H9 (cell line): Measurements from ENCODE around the gene ARCN1. TPM values are rescaled to one million over a fixed set of nuclear protein-coding genes. Genes with fewer than 3 reads are reported as not detected.

ENCODE experiments used
- DNase-seq: peaks from one replicate; pipeline ENCODE4 v3.0.0-alpha.2; 2017
- H2AFZ ChIP-seq: one replicate; pipeline ENCODE4 v1.6.1; 2013; ENCODE audit warnings: mild to moderate bottlenecking, low read length, control low read depth, moderate library complexity
- H2AK5ac ChIP-seq: 2 replicates; pipeline ENCODE4 v1.6.1; 2013; ENCODE audit warnings: low read length, control low read depth, mixed read lengths; ENCODE audit not compliant: insufficient read length
- H2BK120ac ChIP-seq: one replicate; pipeline ENCODE4 v1.6.1; 2013; ENCODE audit warnings: low read depth, mild to moderate bottlenecking, low read length, control low read depth, inconsistent platforms; ENCODE audit not compliant: poor library complexity, severe bottlenecking
- H2BK12ac ChIP-seq: 2 replicates; pipeline ENCODE4 v1.6.1; 2013; ENCODE audit warnings: low read length, control low read depth, mixed read lengths, low read depth; ENCODE audit not compliant: insufficient read length
- H2BK15ac ChIP-seq: 2 replicates; pipeline ENCODE4 v1.6.1; 2013; ENCODE audit warnings: low read depth, low read length, control low read depth
- H2BK20ac ChIP-seq: one replicate; pipeline ENCODE4 v1.6.1; 2013; ENCODE audit warnings: low read depth, mild to moderate bottlenecking, low read length, control low read depth, inconsistent platforms; ENCODE audit not compliant: poor library complexity, severe bottlenecking
- H2BK5ac ChIP-seq: 2 replicates; pipeline ENCODE4 v1.6.1; 2013; ENCODE audit warnings: low read length, control low read depth, mixed read lengths; ENCODE audit not compliant: insufficient read length
- H3K14ac ChIP-seq: 2 replicates; pipeline ENCODE4 v1.6.1; 2013; ENCODE audit warnings: low read length, control low read depth; ENCODE audit not compliant: insufficient read depth
- H3K18ac ChIP-seq: 2 replicates; pipeline ENCODE4 v1.6.1; 2013; ENCODE audit warnings: low read depth, mild to moderate bottlenecking, mixed read lengths, low read length, control low read depth; ENCODE audit not compliant: insufficient read length
- H3K23ac ChIP-seq: 2 replicates; pipeline ENCODE4 v1.6.1; 2013; ENCODE audit warnings: low read length, control low read depth, mixed read lengths, low read depth; ENCODE audit not compliant: insufficient read length
- H3K23me2 ChIP-seq: 2 replicates; pipeline ENCODE4 v1.6.1; 2013; ENCODE audit warnings: low read depth, mild to moderate bottlenecking, mixed read lengths, low read length, control low read depth; ENCODE audit not compliant: insufficient read length, poor library complexity, severe bottlenecking
- H3K27ac ChIP-seq: 2 replicates; pipeline ENCODE4 v1.5.1; 2013; ENCODE audit warnings: low read length, control low read depth, mixed read lengths, low read depth; ENCODE audit not compliant: insufficient read length
- H3K27me3 ChIP-seq: 2 replicates; pipeline ENCODE4 v1.6.1; 2013; ENCODE audit warnings: low read length, control low read depth, inconsistent platforms; ENCODE audit not compliant: insufficient read depth
- H3K4ac ChIP-seq: 2 replicates; pipeline ENCODE4 v1.6.1; 2013; ENCODE audit warnings: low read depth, mild to moderate bottlenecking, control low read depth, inconsistent platforms, low read length, moderate library complexity
- H3K4me1 ChIP-seq: 2 replicates; pipeline ENCODE4 v1.6.1; 2013; ENCODE audit warnings: low read length, control low read depth, inconsistent platforms; ENCODE audit not compliant: insufficient read depth
- H3K4me2 ChIP-seq: 2 replicates; pipeline ENCODE4 v1.6.1; 2013; ENCODE audit warnings: low read length, control low read depth, mixed read lengths; ENCODE audit not compliant: insufficient read length, insufficient read depth
- H3K56ac ChIP-seq: 2 replicates; pipeline ENCODE4 v1.6.1; 2013; ENCODE audit warnings: low read depth, mild to moderate bottlenecking, mixed read lengths, low read length, control low read depth; ENCODE audit not compliant: insufficient read length
- H3K79me1 ChIP-seq: 2 replicates; pipeline ENCODE4 v1.6.1; 2013; ENCODE audit warnings: low read depth, mild to moderate bottlenecking, moderate library complexity, low read length, control low read depth, inconsistent platforms; ENCODE audit not compliant: insufficient read depth, poor library complexity, severe bottlenecking
- H3K79me2 ChIP-seq: 2 replicates; pipeline ENCODE4 v1.6.1; 2013; ENCODE audit warnings: low read length, control low read depth, inconsistent platforms; ENCODE audit not compliant: insufficient read depth
- H3K9ac ChIP-seq: 2 replicates; pipeline ENCODE4 v1.6.1; 2013; ENCODE audit warnings: low read length, control low read depth, mixed read lengths; ENCODE audit not compliant: insufficient read length; ENCODE audit errors: extremely low read depth
- H3K9me3 ChIP-seq: one replicate; pipeline ENCODE4 v1.6.1; 2013; ENCODE audit warnings: low read depth, low read length, inconsistent platforms; ENCODE audit not compliant: control insufficient read depth
- H3T11ph ChIP-seq: one replicate; pipeline ENCODE4 v1.6.1; 2013; ENCODE audit warnings: mild to moderate bottlenecking, low read length, control low read depth, inconsistent platforms
- H4K20me1 ChIP-seq: one replicate; pipeline ENCODE4 v1.6.1; 2013; ENCODE audit not compliant: control insufficient read depth, insufficient read length, insufficient read depth
- H4K5ac ChIP-seq: 2 replicates; pipeline ENCODE4 v1.6.1; 2013; ENCODE audit warnings: low read depth, mild to moderate bottlenecking, mixed read lengths, low read length, control low read depth; ENCODE audit not compliant: insufficient read length
- H4K8ac ChIP-seq: replicated peaks from 2 replicates; pipeline ENCODE4 v1.6.1; 2013; ENCODE audit warnings: low read length, control low read depth, mixed read lengths, low read depth; ENCODE audit not compliant: insufficient read length
- H4K91ac ChIP-seq: 2 replicates; pipeline ENCODE4 v1.6.1; 2013; ENCODE audit warnings: low read depth, mild to moderate bottlenecking, moderate library complexity, mixed read lengths, low read length, control low read depth; ENCODE audit not compliant: insufficient read length
- H3K27ac Mint-ChIP-seq, 3 experiments: 2 replicates in 2 of 3; 3 replicates in 1 of 3; pipeline ENCODE4 v1.8.0; 2020 to 2021; ENCODE audit warnings: mixed read lengths in 3 of 3, mild to moderate bottlenecking in 1 of 3, moderate library complexity in 1 of 3
- H3K27me3 Mint-ChIP-seq: 2 replicates; pipeline ENCODE4 v1.8.0; 2021; ENCODE audit warnings: low read depth, mild to moderate bottlenecking, moderate library complexity, mixed read lengths
- H3K36me3 Mint-ChIP-seq, 3 experiments: 2 replicates in 2 of 3; 3 replicates in 1 of 3; pipeline ENCODE4 v1.8.0; 2020 to 2021; ENCODE audit warnings: low read depth in 3 of 3, mixed read lengths in 3 of 3; ENCODE audit not compliant: insufficient read depth in 1 of 3
- H3K4me1 Mint-ChIP-seq, 2 experiments: 2 replicates each; pipeline ENCODE4 v1.8.0; 2020; ENCODE audit warnings: mixed read lengths in 2 of 2
- H3K4me3 Mint-ChIP-seq, 2 experiments: 2 replicates in 1 of 2; 3 replicates in 1 of 2; pipeline ENCODE4 v1.8.0; 2020 to 2021; ENCODE audit warnings: mild to moderate bottlenecking in 2 of 2, mixed read lengths in 2 of 2, moderate library complexity in 1 of 2
- H3K9me3 Mint-ChIP-seq, 2 experiments: 2 replicates in 1 of 2; 3 replicates in 1 of 2; pipeline ENCODE4 v1.8.0; 2020; ENCODE audit warnings: mild to moderate bottlenecking in 2 of 2, mixed read lengths in 2 of 2, moderate library complexity in 1 of 2
- WGBS: extraction: QIAGEN DNeasy Blood & Tissue Kit; methylation state at CpG from one replicate; pipeline ENCODE4 v1.1.7; 2013; ENCODE audit warnings: missing lambda C conversion rate, low lambda C conversion rate, mixed read lengths; ENCODE audit not compliant: insufficient read length; ENCODE audit errors: extremely low coverage; 5-methylcytosine and 5-hydroxymethylcytosine counted together
- total RNA-seq: library from RNA; stranded (reverse); gene quantifications from 2 replicates; pipeline ENCODE4 v1.2.1, GENCODE V29; 2021
- TF ChIP-seq, protein P1 (sequence below): fragments of 200-600 bp; sonication (generic); conservative IDR thresholded peaks from 3 replicates; pipeline ENCODE4 v1.8.0; 2021; ENCODE audit warnings: antibody characterized with exemption, mild to moderate bottlenecking

ARCN1 gene
- total RNA-seq, 1 experiment from 2014 or later, result 152 TPM

- WGBS, result no CpG with 5 or more reads among the region's 24 CpGs
- Histone ChIP-seq H3T11ph (no peak overlapping the region), H4K5ac (no peak overlapping the region), H2BK12ac (no peak overlapping the region), H3K27ac (no peak overlapping the region), H2AK5ac (no peak overlapping the region), H2BK20ac (no peak overlapping the region), H2BK5ac (no peak overlapping the region), H3K4me1 (no peaks in the 10 kb centered on the region), H3K79me1 (no peaks in the 10 kb centered on the region), H3K27me3 (no peaks in the 10 kb centered on the region), H4K8ac (no peak overlapping the region), H3K4ac (no peak overlapping the region), H3K18ac (no peak overlapping the region), H3K23me2 (no peaks in the 10 kb centered on the region), H2AFZ (no peak overlapping the region), H3K14ac (no peak overlapping the region), H3K79me2 (no peaks in the 10 kb centered on the region), H4K20me1 (no peaks in the 10 kb centered on the region), H3K56ac (no peak overlapping the region), H4K91ac (no peak overlapping the region), H3K4me2 (no peak overlapping the region), H3K23ac (no peak overlapping the region), H2BK15ac (no peak overlapping the region), H3K9me3 (no peaks in the 10 kb centered on the region), H3K9ac (no peak overlapping the region), H2BK120ac (no peak overlapping the region)
- no peaks in the 10 kb centered on the region for H3K9me3 Mint-ChIP-seq
- H3K27ac Mint-ChIP-seq, result no peak overlapping the region
- no peak for DNase-seq
- peaks cover 37 to 83% (median 83%) of the 10 kb centered on the region in 3 experiments; a peak in 6 of 7 replicates for H3K36me3 Mint-ChIP-seq
- no peak overlapping the region for H3K4me3 Mint-ChIP-seq
- H3K27me3 Mint-ChIP-seq, result no peaks in the 10 kb centered on the region
- no peaks in the 10 kb centered on the region for H3K4me1 Mint-ChIP-seq
- TF ChIP-seq, protein P1, sequence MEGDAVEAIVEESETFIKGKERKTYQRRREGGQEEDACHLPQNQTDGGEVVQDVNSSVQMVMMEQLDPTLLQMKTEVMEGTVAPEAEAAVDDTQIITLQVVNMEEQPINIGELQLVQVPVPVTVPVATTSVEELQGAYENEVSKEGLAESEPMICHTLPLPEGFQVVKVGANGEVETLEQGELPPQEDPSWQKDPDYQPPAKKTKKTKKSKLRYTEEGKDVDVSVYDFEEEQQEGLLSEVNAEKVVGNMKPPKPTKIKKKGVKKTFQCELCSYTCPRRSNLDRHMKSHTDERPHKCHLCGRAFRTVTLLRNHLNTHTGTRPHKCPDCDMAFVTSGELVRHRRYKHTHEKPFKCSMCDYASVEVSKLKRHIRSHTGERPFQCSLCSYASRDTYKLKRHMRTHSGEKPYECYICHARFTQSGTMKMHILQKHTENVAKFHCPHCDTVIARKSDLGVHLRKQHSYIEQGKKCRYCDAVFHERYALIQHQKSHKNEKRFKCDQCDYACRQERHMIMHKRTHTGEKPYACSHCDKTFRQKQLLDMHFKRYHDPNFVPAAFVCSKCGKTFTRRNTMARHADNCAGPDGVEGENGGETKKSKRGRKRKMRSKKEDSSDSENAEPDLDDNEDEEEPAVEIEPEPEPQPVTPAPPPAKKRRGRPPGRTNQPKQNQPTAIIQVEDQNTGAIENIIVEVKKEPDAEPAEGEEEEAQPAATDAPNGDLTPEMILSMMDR, result no peak
Observed at GRCh38 chr11:118645066-118645715, 73.0 kb downstream of the ARCN1 start.
